GM18499 (cell line): ENCODE results near the gene TTLL10.

Experiments
- ATAC-seq: cut with Tn5 transposase; IDR thresholded peaks from one replicate; pipeline ENCODE4 v1.9.1; 2021; ENCODE audit warnings: moderate number of reproducible peaks; ENCODE audit not compliant: insufficient read depth, unreplicated experiment

The TTLL10 gene

GRCh38 chr1:1157426-1157913, 16.2 kb upstream of the TTLL10 start:
- no peak for ATAC-seq

- no peak for ATAC-seq
Measured at GRCh38 chr1:1157914-1158710, 15.6 kb upstream of the TTLL10 start.

- no peak for ATAC-seq
Measured at GRCh38 chr1:1160281-1160930, 13.3 kb upstream of the TTLL10 start.

GRCh38 chr1:1161078-1161682, 12.5 kb upstream of the TTLL10 start:
- no peak for ATAC-seq

GRCh38 chr1:1161683-1162079, 12.0 kb upstream of the TTLL10 start:
- ATAC-seq = no peak

GRCh38 chr1:1162597-1163537, 10.8 kb upstream of the TTLL10 start:
- no peak for ATAC-seq

- ATAC-seq = no peak
Measured at GRCh38 chr1:1163538-1164070, 10.1 kb upstream of the TTLL10 start.

GRCh38 chr1:1164361-1164700, 9.3 kb upstream of the TTLL10 start:
- ATAC-seq = no peak

- no peak for ATAC-seq
Measured at GRCh38 chr1:1164701-1165451, 8.8 kb upstream of the TTLL10 start.

- ATAC-seq = no peak
Measured at GRCh38 chr1:1165485-1165884, 8.2 kb upstream of the TTLL10 start.

GRCh38 chr1:1165900-1166421, 7.7 kb upstream of the TTLL10 start:
- ATAC-seq = no peak

GRCh38 chr1:1166642-1167397, 6.9 kb upstream of the TTLL10 start:
- ATAC-seq = no peak

- ATAC-seq = no peak
Measured at GRCh38 chr1:1167398-1167821, 6.3 kb upstream of the TTLL10 start.

- no peak for ATAC-seq
Measured at GRCh38 chr1:1167841-1168450, 5.7 kb upstream of the TTLL10 start.

GRCh38 chr1:1168451-1169411, 4.9 kb upstream of the TTLL10 start:
- no peak for ATAC-seq

- no peak for ATAC-seq
Measured at GRCh38 chr1:1169429-1170214, 4.1 kb upstream of the TTLL10 start.
